ENCODE measurements around the gene ZNF300. TPM values are rescaled to one million over a fixed set of nuclear protein-coding genes. Genes with fewer than 3 reads are reported as not detected.
"Not testable (repeated sequence)": the region's sequence is repeated elsewhere in the genome, so short reads cannot be mapped to it uniquely, and the experiment has no call there.

ZNF300 gene
- total RNA-seq, 2 donors from 2014 or later: 9.5 to 12.1 TPM

- WGBS, 2 experiments (ENCODE audit: insufficient coverage in 1 of 2, insufficient read length in 1 of 2): 87% methylated on average over 1 of the region's 1 CpG; no CpG with 5 or more reads in 1 of the 2 experiments
- H3K27ac ChIP-seq (ENCODE audit: low read depth, low read length): no peak overlapping the region
- Mint-ChIP-seq H3K9me3 (peaks cover 29% of the 10 kb centered on the region), H3K4me3 (no peak overlapping the region), H3K27ac (no peak overlapping the region), H3K36me3 (ENCODE audit: low read depth) (no peaks in the 10 kb centered on the region), H3K4me1 (no peaks in the 10 kb centered on the region), H3K27me3 (ENCODE audit: insufficient read depth) (peaks cover 3% of the 10 kb centered on the region)
- H3K4me3 ChIP-seq (ENCODE audit: low read length): no peak overlapping the region
- TF ChIP-seq, protein P1, sequence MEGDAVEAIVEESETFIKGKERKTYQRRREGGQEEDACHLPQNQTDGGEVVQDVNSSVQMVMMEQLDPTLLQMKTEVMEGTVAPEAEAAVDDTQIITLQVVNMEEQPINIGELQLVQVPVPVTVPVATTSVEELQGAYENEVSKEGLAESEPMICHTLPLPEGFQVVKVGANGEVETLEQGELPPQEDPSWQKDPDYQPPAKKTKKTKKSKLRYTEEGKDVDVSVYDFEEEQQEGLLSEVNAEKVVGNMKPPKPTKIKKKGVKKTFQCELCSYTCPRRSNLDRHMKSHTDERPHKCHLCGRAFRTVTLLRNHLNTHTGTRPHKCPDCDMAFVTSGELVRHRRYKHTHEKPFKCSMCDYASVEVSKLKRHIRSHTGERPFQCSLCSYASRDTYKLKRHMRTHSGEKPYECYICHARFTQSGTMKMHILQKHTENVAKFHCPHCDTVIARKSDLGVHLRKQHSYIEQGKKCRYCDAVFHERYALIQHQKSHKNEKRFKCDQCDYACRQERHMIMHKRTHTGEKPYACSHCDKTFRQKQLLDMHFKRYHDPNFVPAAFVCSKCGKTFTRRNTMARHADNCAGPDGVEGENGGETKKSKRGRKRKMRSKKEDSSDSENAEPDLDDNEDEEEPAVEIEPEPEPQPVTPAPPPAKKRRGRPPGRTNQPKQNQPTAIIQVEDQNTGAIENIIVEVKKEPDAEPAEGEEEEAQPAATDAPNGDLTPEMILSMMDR (conservative IDR thresholded peaks at IDR 0.05): no peak
- H3K9me3 ChIP-seq (ENCODE audit: control insufficient read depth, low read length): peaks cover 13% of the 10 kb centered on the region
- H3K9ac ChIP-seq (ENCODE audit: extremely low read depth, low read length, poor library complexity, severe bottlenecking): no peak overlapping the region
- H3K27me3 ChIP-seq (ENCODE audit: control insufficient read depth, insufficient read depth, low read length, poor library complexity, severe bottlenecking): no peaks in the 10 kb centered on the region
- no peaks in the 10 kb centered on the region for H3K4me1 ChIP-seq (ENCODE audit: control insufficient read depth, insufficient read depth, low read length)
- H3K36me3 ChIP-seq (ENCODE audit: control insufficient read depth, insufficient read depth, low read length): no peaks in the 10 kb centered on the region
- DNase-seq: no peak
These were observed 42.7 kb downstream of the ZNF300 start for GRCh38 chr5:150862070-150862469.

DNA sequence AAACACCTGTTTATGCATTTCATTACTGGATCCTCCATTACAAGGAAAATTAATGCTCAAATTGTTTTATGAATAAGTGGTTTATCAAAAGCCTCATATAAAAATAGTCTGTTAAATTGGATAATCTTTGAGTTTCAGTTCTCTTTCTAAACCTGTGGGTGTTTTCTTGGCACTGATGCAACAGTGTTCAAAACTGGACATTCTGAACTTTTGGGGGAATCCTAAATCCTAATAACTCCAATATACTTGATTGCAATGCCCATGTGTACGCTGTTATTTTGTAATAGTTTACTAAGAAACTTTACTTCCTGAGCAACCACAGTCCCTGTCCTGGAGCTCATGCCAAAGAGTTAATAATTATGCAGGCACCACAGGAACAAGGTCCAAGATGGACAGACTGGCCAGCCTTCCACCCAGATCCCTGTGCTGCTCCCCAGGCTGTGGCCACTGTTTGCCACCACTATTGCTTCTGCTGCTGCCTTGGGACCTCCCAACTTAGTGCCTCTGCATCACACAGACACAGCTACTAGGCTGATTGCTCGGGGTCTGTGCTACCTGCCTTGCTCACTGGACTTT lies 44.4 kb downstream of the ZNF300 start:
- 77 to 80% methylated on average over 2 of the region's 2 CpGs for WGBS, 2 experiments (ENCODE audit: insufficient coverage in 1 of 2, insufficient read length in 1 of 2)

DNA sequence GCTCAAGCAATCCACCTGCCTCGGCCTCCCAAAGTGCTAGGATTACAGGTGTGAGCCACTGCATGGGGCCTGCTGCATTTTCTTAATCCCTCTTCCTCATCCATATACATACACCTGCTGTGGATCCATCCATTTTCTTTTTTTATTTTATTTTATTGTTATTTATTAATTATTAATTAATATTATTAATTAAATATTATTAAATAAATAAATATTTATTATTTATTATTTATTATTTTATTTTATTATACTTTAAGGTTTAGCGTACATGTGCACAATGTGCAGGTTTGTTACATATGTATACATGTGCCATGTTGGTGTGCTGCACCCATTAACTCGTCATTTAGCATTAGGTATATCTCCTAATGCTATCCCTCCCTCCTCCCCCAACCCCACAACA lies 48.1 kb downstream of the ZNF300 start:
- peaks cover 14% of the 10 kb centered on the region for H3K9me3 Mint-ChIP-seq
- WGBS, 2 experiments (ENCODE audit: insufficient coverage in 1 of 2, insufficient read length in 1 of 2): 86 to 89% methylated on average over 1 of the region's 3 CpGs
- not testable (repeated sequence) for H3K27ac ChIP-seq (ENCODE audit: low read depth, low read length); H3K27ac Mint-ChIP-seq; H3K36me3 Mint-ChIP-seq (ENCODE audit: low read depth); H3K9ac ChIP-seq (ENCODE audit: extremely low read depth, low read length, poor library complexity, severe bottlenecking); H3K27me3 ChIP-seq (ENCODE audit: control insufficient read depth, insufficient read depth, low read length, poor library complexity, severe bottlenecking); H3K4me1 Mint-ChIP-seq; H3K36me3 ChIP-seq (ENCODE audit: control insufficient read depth, insufficient read depth, low read length); H3K4me3 Mint-ChIP-seq; DNase-seq; H3K4me1 ChIP-seq (ENCODE audit: control insufficient read depth, insufficient read depth, low read length); H3K9me3 ChIP-seq (ENCODE audit: control insufficient read depth, low read length); H3K4me3 ChIP-seq (ENCODE audit: low read length)
- H3K27me3 Mint-ChIP-seq (ENCODE audit: insufficient read depth): peaks cover 11% of the 10 kb centered on the region

More for the DNA sequence above, 44.4 kb downstream of the ZNF300 start:
- Histone ChIP-seq H3K4me1 (ENCODE audit: control insufficient read depth, insufficient read depth, low read length) (no peaks in the 10 kb centered on the region), H3K9me3 (ENCODE audit: control insufficient read depth, low read length) (peaks cover 9% of the 10 kb centered on the region), H3K27ac (ENCODE audit: low read depth, low read length) (no peak overlapping the region), H3K9ac (ENCODE audit: extremely low read depth, low read length, poor library complexity, severe bottlenecking) (no peak overlapping the region), H3K4me3 (ENCODE audit: low read length) (no peak overlapping the region), H3K36me3 (ENCODE audit: control insufficient read depth, insufficient read depth, low read length) (no peaks in the 10 kb centered on the region), H3K27me3 (ENCODE audit: control insufficient read depth, insufficient read depth, low read length, poor library complexity, severe bottlenecking) (no peaks in the 10 kb centered on the region)
- TF ChIP-seq, protein P1 (conservative IDR thresholded peaks at IDR 0.05): no peak
- Mint-ChIP-seq H3K36me3 (ENCODE audit: low read depth) (no peaks in the 10 kb centered on the region), H3K9me3 (peaks cover 24% of the 10 kb centered on the region), H3K27me3 (ENCODE audit: insufficient read depth) (peaks cover 4% of the 10 kb centered on the region), H3K4me1 (no peaks in the 10 kb centered on the region), H3K4me3 (no peak overlapping the region), H3K27ac (no peak overlapping the region)
- DNase-seq: no peak

- Histone ChIP-seq H3K36me3 (ENCODE audit: control insufficient read depth, insufficient read depth, low read length) (no peaks in the 10 kb centered on the region), H3K4me3 (ENCODE audit: low read length) (no peak overlapping the region), H3K27me3 (ENCODE audit: control insufficient read depth, insufficient read depth, low read length, poor library complexity, severe bottlenecking) (peaks cover 6% of the 10 kb centered on the region), H3K9ac (ENCODE audit: extremely low read depth, low read length, poor library complexity, severe bottlenecking) (no peak overlapping the region), H3K9me3 (ENCODE audit: control insufficient read depth, low read length) (no peaks in the 10 kb centered on the region), H3K27ac (ENCODE audit: low read depth, low read length) (no peak overlapping the region), H3K4me1 (ENCODE audit: control insufficient read depth, insufficient read depth, low read length) (no peaks in the 10 kb centered on the region)
- no peaks in the 10 kb centered on the region for H3K4me1 Mint-ChIP-seq
- peaks cover 2% of the 10 kb centered on the region for H3K9me3 Mint-ChIP-seq
- TF ChIP-seq, protein P1 (conservative IDR thresholded peaks at IDR 0.05): no peak
- no peaks in the 10 kb centered on the region for H3K36me3 Mint-ChIP-seq (ENCODE audit: low read depth)
- no peak overlapping the region for H3K4me3 Mint-ChIP-seq
- DNase-seq: no peak
- no peak overlapping the region for H3K27ac Mint-ChIP-seq
- WGBS, 2 experiments (ENCODE audit: insufficient coverage in 1 of 2, insufficient read length in 1 of 2): 88 to 92% methylated on average over 1 of the region's 2 CpGs
- peaks cover 15% of the 10 kb centered on the region for H3K27me3 Mint-ChIP-seq (ENCODE audit: insufficient read depth)
These were observed 51.2 kb downstream of the ZNF300 start for GRCh38 chr5:150853561-150853960.
